ENCODE measurements around the gene ACY1.
A peak's percentile ranks its signal among the peaks of the same experiment; 100 is the strongest.
"Not testable (repeated sequence)": the region's sequence is repeated elsewhere in the genome, so short reads cannot be mapped to it uniquely, and the experiment has no call there.

Gene ACY1

DNA sequence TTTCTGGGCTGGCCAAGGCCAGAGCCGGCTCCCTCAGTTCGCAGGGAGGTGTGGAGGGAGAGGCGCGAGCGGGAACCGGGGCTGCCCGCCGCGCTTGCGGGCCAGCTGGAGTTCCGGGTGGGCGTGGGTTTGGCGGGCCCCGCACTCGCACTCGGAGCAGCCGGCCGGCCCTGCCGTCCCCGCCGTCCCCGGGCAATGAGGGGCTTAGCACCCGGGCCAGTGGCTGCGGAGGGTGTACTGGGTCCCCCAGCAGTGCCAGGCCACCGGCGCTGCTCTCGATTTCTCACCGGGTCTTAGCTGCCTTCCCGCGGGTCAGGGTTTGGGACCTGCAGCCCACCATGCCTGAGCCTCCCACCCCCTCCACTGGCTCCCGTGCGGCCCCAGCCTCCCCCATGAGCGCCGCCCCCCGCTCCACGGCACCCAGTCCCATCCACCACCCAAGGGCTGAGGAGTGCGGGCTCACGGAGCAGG lies 7.2 kb downstream of the ACY1 start:
- not testable (repeated sequence) for H3K27me3 ChIP-seq (ENCODE audit: control insufficient read depth, insufficient read depth, low read length); H3K27ac ChIP-seq (ENCODE audit: low read depth, low read length); H3K9me3 ChIP-seq (ENCODE audit: control insufficient read depth, insufficient read depth, low read depth, low read length); H3K4me3 ChIP-seq (ENCODE audit: low read depth, low read length); H3K9ac ChIP-seq (ENCODE audit: low read length)
- Histone ChIP-seq H3K4me1 (ENCODE audit: control insufficient read depth, insufficient read depth, low read length) (peaks cover 12% of the 10 kb centered on the region), H3K36me3 (ENCODE audit: control insufficient read depth, insufficient read depth, low read length) (peaks cover 42% of the 10 kb centered on the region)

DNA sequence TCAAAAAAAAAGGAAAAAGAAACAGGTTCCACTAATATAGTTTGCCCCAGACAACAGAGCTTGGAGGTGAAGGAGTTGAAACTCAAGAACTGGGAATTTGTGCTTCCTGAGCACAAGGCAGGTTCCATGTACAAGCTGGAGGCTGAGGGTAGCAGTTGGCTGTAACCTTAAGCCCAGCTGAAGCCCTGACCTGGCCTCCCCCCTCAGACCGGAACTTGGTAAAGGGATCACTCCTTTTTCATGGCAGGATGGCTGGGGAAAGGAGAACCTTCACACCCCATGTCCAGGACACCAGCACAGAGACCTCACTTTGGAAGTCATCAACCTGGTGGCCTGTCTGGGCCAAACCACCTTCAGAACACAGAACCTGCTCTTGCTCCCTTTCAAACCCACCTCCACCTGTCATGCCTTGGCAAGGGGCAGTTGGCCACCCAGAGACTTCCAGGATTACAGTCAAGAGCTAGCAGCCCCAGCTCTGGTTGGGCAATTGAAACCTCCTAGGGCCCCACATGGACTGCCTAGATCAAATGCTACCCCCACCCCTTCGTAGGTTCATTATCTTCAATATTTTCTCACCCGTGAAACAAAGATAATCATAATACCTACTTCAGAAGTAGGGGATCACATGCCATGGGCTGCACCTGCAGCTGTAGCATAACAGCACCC lies 8.8 kb downstream of the ACY1 start:
- Histone ChIP-seq H3K27me3 (ENCODE audit: control insufficient read depth, insufficient read depth, low read length) (no peaks in the 10 kb centered on the region), H3K9me3 (ENCODE audit: control insufficient read depth, insufficient read depth, low read depth, low read length) (no peaks in the 10 kb centered on the region), H3K36me3 (ENCODE audit: control insufficient read depth, insufficient read depth, low read length) (peaks cover 42% of the 10 kb centered on the region), H3K27ac (ENCODE audit: low read depth, low read length) (peak overlapping the region; percentile 62; the same call in 1 of the 2 replicates), H3K4me1 (ENCODE audit: control insufficient read depth, insufficient read depth, low read length) (peaks cover 12% of the 10 kb centered on the region), H3K9ac (ENCODE audit: low read length) (no peak overlapping the region), H3K4me3 (ENCODE audit: low read depth, low read length) (no peak overlapping the region)

DNA sequence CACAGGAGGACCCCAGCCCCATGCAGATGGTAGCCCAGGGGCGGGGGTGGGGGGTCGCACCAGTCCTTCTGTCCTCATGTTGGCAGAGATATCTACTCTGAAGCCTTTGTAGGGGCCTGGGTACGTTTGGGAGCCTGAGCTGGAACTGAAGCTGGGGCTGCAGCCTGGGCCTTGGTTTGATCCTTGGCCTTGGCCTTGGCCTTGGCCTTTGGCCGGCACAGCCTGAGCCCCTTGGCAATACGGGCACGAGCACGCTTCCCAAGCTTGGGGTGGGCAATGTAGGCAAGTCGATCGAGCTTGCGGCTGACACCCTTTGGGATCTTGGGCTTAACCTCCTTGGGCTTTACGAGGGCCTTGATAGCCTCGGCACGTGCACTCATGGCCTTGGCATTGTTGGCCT lies 10.3 kb downstream of the ACY1 start:
- H3K36me3 ChIP-seq (ENCODE audit: control insufficient read depth, insufficient read depth, low read length) = peaks cover 42% of the 10 kb centered on the region
- H3K4me3 ChIP-seq (ENCODE audit: low read depth, low read length); H3K9me3 ChIP-seq (ENCODE audit: control insufficient read depth, insufficient read depth, low read depth, low read length); H3K27me3 ChIP-seq (ENCODE audit: control insufficient read depth, insufficient read depth, low read length); H3K27ac ChIP-seq (ENCODE audit: low read depth, low read length); H3K9ac ChIP-seq (ENCODE audit: low read length): not testable (repeated sequence)
- H3K4me1 ChIP-seq (ENCODE audit: control insufficient read depth, insufficient read depth, low read length) = peaks cover 15% of the 10 kb centered on the region

DNA sequence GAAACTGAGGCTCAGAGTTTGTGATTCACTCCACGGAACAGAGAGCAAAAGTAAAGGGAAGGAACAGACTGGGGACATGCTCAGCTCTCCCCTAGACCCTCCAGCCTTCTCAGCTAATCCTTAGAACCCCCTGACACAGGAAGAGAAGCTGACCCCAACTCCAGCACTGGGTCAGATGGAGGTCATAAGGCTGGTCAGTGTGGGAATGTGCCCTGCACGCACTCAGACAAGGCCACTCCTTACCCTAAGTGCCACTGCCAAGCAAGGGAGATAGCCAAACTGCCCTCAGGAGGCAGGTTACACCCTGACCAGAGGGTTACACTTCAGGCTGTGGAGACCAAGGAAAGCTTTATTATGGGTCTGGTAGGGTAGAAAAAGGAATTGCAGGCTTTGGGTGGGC lies 11.2 kb downstream of the ACY1 start:
- Histone ChIP-seq H3K27ac (ENCODE audit: low read depth, low read length) (peak overlapping the region; percentile 99; the same call in 1 of the 2 replicates), H3K36me3 (ENCODE audit: control insufficient read depth, insufficient read depth, low read length) (peaks cover 42% of the 10 kb centered on the region), H3K9ac (ENCODE audit: low read length) (peak overlapping the region; percentile 99), H3K9me3 (ENCODE audit: control insufficient read depth, insufficient read depth, low read depth, low read length) (no peaks in the 10 kb centered on the region), H3K4me3 (ENCODE audit: low read depth, low read length) (peak overlapping the region; percentile 98), H3K4me1 (ENCODE audit: control insufficient read depth, insufficient read depth, low read length) (peaks cover 15% of the 10 kb centered on the region), H3K27me3 (ENCODE audit: control insufficient read depth, insufficient read depth, low read length) (no peaks in the 10 kb centered on the region)

DNA sequence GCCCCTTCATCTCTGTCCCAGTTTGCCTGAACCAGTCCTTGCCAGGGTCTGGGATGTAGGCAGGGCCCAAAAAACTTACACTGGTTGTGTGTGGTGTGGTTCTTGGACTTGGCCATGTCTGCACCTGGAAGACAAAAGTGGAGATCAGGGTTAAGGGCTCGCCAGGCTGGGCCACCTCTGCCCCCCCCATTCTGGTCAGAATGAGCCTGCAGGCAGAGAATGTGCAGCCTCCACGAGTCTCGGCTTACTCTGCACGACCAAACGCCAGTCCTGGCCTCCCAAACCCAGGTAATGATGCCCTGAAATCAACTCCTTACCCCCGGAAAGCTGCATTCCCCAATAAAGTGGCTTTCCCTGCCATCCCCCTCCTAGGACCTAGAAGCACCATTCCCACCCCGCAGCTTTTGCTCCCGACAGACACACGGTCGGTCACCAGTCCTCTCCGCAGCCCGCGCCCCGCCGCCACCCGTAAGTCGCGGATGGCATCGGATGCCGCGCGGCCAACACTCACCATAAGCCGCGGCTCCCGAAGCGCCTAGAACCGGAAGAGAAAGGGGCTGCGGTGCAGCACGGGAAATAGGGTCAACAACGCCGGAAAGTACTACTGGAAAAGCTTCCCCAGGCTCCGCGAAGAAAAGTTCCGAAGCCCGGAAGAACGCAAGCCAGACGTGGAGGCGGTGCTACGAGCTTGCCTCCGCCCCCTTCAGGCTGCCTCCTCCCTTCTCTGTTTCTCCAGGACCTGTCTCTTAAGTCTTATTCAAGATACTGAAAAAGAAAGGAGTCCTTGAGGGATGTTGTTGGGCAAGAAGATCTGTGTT lies 12.2 kb downstream of the ACY1 start, which contains the start of gene RPL29:
TSS of gene RPL29 (minus strand) at position 550 of the 818 bp plus-strand sequence. CDS start at position 116, 434 bp downstream.
- Histone ChIP-seq H3K4me3 (ENCODE audit: low read depth, low read length) (peak within 1 kb of the TSS; percentile 98), H3K27ac (ENCODE audit: low read depth, low read length) (peak within 1 kb of the TSS; percentile 99), H3K9me3 (ENCODE audit: control insufficient read depth, insufficient read depth, low read depth, low read length) (no peaks in the 10 kb centered on the region), H3K9ac (ENCODE audit: low read length) (peak within 1 kb of the TSS; percentile 99), H3K4me1 (ENCODE audit: control insufficient read depth, insufficient read depth, low read length) (peaks cover 15% of the 10 kb centered on the region), H3K36me3 (ENCODE audit: control insufficient read depth, insufficient read depth, low read length) (peaks cover 42% of the 10 kb centered on the region), H3K27me3 (ENCODE audit: control insufficient read depth, insufficient read depth, low read length) (no peaks in the 10 kb centered on the region)

DNA sequence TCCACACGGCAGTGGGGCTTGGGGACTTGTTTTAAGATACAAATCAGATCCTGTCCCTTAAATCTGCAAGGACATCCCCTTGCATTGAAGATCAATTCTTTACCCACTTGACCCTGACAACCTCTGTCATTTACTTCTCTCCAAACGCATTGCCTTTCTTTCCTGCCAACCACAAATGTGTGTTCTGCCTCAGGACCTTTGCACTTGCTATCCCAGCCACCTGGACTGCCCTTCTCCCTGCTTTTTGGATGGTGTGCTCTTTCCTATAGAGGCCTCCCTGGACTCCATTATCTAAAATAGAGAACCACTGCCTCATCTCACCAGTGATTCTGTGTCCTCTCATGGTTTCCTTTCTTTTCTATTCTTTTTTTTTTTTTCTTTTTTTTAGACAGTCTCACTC lies 13.8 kb downstream of the ACY1 start:
- Histone ChIP-seq H3K9me3 (ENCODE audit: control insufficient read depth, insufficient read depth, low read depth, low read length) (no peaks in the 10 kb centered on the region), H3K4me3 (ENCODE audit: low read depth, low read length) (no peak overlapping the region), H3K27ac (ENCODE audit: low read depth, low read length) (no peak overlapping the region), H3K36me3 (ENCODE audit: control insufficient read depth, insufficient read depth, low read length) (peaks cover 32% of the 10 kb centered on the region), H3K27me3 (ENCODE audit: control insufficient read depth, insufficient read depth, low read length) (no peaks in the 10 kb centered on the region), H3K9ac (ENCODE audit: low read length) (no peak overlapping the region), H3K4me1 (ENCODE audit: control insufficient read depth, insufficient read depth, low read length) (peaks cover 15% of the 10 kb centered on the region)

DNA sequence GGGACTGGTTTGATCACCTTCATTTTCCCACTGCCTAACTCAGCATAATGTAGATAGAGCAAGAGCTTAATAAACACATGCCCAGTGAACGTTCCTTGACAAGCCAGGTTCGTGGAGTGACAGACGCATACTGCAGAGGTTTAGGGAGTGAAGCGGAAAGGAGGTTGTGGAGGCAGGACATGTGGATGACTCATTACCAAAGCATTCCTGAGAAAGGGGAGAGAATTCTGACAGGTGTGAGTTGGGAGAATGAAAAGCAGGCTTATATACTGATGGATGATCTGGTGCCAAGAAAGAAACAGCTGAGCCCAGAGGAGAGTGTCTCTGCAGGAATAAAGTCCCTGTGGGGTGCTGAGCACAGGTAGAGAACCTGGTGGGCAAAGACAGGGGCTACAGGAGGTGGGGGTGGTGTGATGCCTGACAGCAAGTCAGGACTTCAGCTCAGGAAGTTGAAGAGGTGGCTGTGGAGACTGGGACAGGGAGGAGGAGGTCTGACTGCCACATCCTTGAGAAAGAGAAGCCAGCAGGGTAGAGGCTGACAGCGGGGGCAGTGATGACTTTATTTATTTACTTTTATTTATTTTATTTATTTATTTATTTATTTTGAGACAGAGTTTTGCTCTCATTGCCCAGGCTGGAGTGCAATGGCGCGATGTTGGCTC lies 14.7 kb downstream of the ACY1 start:
- Histone ChIP-seq H3K9ac (ENCODE audit: low read length) (no peak overlapping the region), H3K9me3 (ENCODE audit: control insufficient read depth, insufficient read depth, low read depth, low read length) (no peaks in the 10 kb centered on the region), H3K27ac (ENCODE audit: low read depth, low read length) (no peak overlapping the region), H3K4me3 (ENCODE audit: low read depth, low read length) (peak overlapping the region; percentile 10; the same call in 1 of the 2 replicates), H3K27me3 (ENCODE audit: control insufficient read depth, insufficient read depth, low read length) (no peaks in the 10 kb centered on the region), H3K36me3 (ENCODE audit: control insufficient read depth, insufficient read depth, low read length) (peaks cover 24% of the 10 kb centered on the region), H3K4me1 (ENCODE audit: control insufficient read depth, insufficient read depth, low read length) (peaks cover 15% of the 10 kb centered on the region)

DNA sequence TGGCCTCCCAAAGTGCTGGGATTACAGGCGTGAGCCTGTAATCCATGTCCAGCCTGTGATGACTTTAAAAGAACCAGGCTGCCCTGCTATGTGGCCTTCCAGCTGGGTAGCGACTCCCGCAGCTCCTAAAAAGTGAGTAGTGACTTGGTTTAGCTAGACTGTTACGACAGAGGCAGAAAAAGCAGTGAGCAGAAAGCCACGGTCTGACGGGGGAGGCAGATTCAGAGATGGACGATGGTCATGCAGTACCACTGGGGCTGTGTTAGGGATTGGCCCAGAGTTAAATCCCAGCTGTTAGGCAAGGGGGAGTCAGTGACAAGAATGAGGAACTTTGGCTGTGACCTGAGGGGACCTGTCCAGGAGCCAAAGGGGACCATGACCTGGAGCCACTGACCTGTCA lies 15.4 kb downstream of the ACY1 start:
- Histone ChIP-seq H3K4me1 (ENCODE audit: control insufficient read depth, insufficient read depth, low read length) (peaks cover 15% of the 10 kb centered on the region), H3K36me3 (ENCODE audit: control insufficient read depth, insufficient read depth, low read length) (peaks cover 18% of the 10 kb centered on the region), H3K27me3 (ENCODE audit: control insufficient read depth, insufficient read depth, low read length) (no peaks in the 10 kb centered on the region), H3K27ac (ENCODE audit: low read depth, low read length) (no peak overlapping the region), H3K4me3 (ENCODE audit: low read depth, low read length) (no peak overlapping the region), H3K9me3 (ENCODE audit: control insufficient read depth, insufficient read depth, low read depth, low read length) (no peaks in the 10 kb centered on the region), H3K9ac (ENCODE audit: low read length) (no peak overlapping the region)

DNA sequence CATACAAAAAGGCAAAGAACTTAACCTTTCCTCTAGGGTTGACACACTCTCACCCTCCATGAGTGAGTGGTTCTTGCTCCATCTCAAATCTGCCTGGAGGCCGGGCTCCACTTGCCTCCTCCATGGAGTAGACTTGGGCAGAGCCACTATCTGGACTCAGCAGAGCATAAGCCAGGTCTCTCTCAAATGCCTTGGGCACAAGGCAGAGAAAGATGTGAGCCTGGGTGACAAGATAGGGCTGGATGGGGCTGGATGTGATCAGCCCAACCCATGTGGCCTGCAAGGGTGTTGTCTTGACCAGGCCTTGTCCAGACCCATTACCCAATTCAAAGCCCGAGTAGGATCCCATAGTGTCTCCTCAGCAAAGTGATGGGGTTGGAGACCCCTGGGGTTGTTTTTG lies 16.5 kb downstream of the ACY1 start:
- no peak overlapping the region for H3K4me3 ChIP-seq (ENCODE audit: low read depth, low read length)
- H3K9ac ChIP-seq (ENCODE audit: low read length) = no peak overlapping the region
- H3K27ac ChIP-seq (ENCODE audit: low read depth, low read length) = no peak overlapping the region
- H3K36me3 ChIP-seq (ENCODE audit: control insufficient read depth, insufficient read depth, low read length) = peaks cover 7% of the 10 kb centered on the region
- peaks cover 13% of the 10 kb centered on the region for H3K4me1 ChIP-seq (ENCODE audit: control insufficient read depth, insufficient read depth, low read length)
- H3K9me3 ChIP-seq (ENCODE audit: control insufficient read depth, insufficient read depth, low read depth, low read length) = no peaks in the 10 kb centered on the region
- H3K27me3 ChIP-seq (ENCODE audit: control insufficient read depth, insufficient read depth, low read length) = no peaks in the 10 kb centered on the region

DNA sequence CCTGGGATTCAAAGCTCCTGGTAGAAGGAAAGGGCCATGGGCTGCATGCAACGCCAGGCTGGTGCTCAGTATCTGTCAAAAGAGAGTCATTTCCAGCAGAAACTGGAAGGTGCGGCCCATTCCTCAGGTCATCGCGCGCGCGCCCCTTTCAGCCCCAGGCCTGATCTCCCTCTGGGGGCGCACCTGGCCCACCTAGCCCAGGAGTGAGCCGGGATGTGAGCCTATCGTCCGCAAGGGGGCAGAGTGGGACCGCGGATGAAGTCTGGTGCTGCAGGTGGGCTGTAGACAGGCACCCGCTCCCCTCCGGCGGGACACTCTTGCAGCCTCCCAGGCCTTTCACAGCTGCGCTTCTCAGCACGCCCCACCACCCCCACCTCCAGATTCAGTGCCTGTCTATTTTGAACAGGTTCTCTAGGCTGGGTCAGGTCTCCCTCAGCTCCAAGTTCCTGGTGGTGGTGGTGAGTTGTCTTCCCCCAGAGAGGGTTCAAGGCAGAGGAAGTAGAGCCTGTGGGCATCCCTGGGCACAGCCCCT lies 18.2 kb downstream of the ACY1 start:
- no peaks in the 10 kb centered on the region for H3K9me3 ChIP-seq (ENCODE audit: control insufficient read depth, insufficient read depth, low read depth, low read length)
- H3K27me3 ChIP-seq (ENCODE audit: control insufficient read depth, insufficient read depth, low read length) = no peaks in the 10 kb centered on the region
- H3K4me1 ChIP-seq (ENCODE audit: control insufficient read depth, insufficient read depth, low read length) = peaks cover 29% of the 10 kb centered on the region
- no peaks in the 10 kb centered on the region for H3K36me3 ChIP-seq (ENCODE audit: control insufficient read depth, insufficient read depth, low read length)
- H3K9ac ChIP-seq (ENCODE audit: low read length) = no peak overlapping the region
- H3K27ac ChIP-seq (ENCODE audit: low read depth, low read length) = no peak overlapping the region
- H3K4me3 ChIP-seq (ENCODE audit: low read depth, low read length) = no peak overlapping the region

Data from HUES6 (cell line).